Fibroblast of skin of right biceps (primary cell): ENCODE data around the gene SETBP1.
A peak's percentile ranks its signal among the peaks of the same experiment; 100 is the strongest.

Source experiments
- DNase-seq: peaks from one replicate; pipeline ENCODE4 v3.0.0-alpha.2; 2013

Gene SETBP1

DNA sequence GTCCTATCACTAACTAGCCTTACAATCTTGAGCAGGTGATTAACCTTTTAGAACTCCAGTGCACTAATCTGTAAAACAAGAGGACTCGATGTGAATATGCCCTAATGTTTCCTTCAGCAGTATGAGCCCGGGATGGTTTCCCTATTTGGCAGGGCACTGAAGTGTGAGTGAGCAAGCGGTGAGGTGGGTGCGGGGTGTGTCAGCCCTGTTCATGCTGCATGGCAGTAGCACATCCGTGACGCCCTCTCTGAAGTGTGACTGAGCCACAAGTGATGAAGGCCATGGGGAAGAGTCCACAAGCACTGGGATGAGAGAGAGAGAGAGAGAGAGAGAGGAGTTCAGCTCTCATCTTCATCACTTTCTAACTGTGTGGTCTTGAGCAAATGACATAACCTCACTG, 168.7 kb downstream of the SETBP1 start:
- no peak for DNase-seq

DNA sequence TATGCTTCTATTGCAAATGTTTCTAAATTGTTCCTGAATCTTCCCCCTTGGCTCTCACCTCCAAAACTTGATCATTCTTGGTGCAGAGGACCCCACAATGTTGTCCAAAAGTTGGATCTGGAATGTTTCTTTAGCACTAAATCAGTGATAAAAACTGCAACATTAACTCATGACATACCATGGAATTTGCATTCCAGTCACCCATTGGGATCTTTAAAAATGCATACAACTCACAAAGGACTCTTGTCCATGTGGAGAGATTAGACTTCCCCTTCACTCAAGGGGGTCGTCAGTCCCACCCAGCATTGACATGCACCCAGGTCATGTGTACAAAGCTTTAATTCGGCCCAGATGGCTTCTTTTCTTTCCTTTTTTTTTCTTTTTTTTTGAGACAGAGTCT, 169.3 kb downstream of the SETBP1 start:
- peak; percentile 64 for DNase-seq

- no peak for DNase-seq
Observed at GRCh38 chr18:44851856-44852621, 171.4 kb downstream of the SETBP1 start.

DNA sequence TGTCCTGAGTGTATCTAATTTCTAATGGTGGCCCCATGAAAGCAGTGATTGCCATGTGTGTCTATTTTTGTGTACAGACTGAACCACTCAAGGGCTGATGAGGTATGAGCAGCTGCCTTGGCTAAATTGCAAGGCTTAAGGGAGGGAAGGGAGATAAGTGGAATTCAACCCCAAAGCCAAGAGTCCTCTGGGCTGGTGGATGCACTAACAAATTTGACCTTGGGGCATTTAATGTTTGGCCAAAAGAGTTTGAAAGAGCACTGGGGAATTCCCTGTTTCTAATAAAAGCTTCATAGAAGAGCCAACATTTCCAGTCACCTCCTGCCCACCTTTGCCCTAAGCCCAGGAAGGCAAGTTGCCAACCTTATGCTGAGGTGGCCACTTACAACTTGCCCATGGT, 172.1 kb downstream of the SETBP1 start:
- no peak for DNase-seq

DNA sequence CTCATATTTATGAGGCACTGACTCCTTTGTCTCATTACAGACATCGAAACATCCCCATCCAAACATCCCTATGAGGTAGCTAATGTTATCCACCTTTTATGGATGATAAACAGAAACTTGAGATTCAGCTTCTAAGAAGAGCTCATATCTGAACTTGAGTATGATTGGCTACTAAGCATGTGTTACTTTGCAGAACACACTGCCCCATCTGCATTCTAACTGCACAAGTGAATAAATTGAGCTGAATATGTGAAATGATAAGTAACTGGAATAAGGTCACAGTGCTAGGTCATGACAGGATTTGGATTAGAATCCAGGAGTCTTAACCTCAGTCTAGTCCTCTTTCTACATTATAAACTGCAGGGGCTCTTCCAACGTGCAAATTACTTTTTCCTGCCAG, 172.7 kb downstream of the SETBP1 start:
- no peak for DNase-seq

GRCh38 chr18:44855681-44856080, 175.0 kb downstream of the SETBP1 start:
- DNase-seq, result no peak

DNA sequence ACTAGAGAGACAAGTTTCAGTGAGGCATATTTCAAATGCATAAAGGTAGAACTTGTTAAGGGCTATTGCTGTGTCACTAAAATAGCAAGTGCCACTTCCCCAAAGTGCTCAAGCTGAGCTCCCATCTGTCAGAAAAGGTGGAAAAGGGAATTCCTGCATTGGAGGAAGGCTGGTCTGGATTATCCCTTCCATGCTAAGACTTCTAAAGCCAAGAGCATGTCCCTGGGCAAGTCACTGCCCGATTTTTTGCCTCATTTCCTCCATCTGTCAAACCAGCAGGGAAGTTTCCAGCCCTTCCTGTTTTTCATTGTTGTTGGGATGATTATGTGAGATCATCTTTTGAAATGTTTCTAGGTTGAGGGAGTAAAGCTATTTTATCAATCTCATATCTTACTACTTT, 175.5 kb downstream of the SETBP1 start:
- no peak for DNase-seq

DNA sequence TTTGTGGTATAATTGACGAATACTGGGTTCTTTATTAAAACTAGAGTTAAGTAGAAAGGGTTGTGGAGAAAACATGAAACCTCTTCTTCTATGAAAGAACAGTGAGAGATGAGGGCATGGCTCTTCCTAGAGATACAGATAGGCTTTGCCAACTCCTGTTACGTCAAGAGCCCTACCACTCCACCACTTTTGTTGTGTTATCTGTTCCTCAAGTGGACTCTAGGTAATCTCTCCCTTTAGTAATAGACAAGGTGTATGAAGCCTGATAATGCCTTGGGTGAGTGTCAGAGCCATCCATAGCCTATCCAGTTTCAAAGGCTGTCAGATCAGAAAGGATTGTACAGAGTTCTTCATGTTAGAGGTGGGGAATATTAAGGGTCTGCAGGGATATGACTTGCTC, 176.4 kb downstream of the SETBP1 start:
- no peak for DNase-seq

GRCh38 chr18:44857744-44858491, 177.2 kb downstream of the SETBP1 start:
- DNase-seq, result no peak

DNA sequence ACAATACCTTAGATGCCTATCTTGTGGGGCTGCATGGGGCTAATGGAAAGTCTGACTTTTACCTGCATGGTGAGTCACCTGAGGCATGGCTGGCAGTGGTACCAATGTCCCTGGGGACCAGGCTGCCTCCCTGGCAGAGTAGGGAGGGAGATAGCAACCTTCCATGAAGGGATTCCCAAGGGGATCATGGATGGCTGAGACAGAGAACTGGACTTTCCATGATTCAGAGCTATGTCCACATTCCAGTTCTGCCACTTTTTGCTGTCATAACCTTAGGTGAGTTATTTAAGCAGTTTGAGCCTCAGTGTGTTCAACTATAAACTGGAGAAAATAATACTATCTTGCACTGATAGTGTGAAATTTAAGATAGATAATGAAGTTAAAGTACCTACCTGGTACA, 178.6 kb downstream of the SETBP1 start:
- DNase-seq, result peak; percentile 11

DNA sequence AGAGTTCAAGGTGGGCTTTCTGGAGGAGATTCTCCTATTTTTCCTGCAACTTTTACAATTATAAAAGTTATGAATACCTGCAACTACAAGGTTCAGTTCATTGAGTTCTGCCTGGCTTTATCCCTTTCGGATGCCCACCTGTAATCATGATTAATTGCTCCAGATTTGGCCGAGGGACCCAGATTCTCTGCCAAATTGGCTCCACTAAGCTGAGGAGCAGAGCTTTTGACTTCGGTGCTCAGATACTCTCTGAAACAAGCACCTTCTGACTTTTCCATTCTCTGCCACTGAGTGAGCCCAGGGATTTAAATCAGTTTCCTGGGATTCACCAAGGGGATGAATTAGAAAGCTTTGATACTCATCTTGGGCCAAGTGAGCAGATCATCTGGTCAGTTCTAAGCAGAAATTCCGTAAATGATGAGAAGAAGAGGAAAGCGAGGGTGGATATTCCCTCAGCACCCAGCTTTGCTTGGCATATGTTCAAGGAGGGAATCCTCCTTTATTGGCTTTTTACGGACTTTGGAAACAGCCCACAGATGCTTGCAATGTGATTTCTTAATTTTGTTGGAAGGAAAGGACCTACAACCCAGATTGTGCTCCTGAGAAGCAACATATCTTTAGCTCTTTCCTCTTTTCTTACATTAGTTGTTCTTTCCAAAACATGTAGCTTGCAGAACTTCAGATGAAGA, 179.2 kb downstream of the SETBP1 start:
- DNase-seq, result no peak

- no peak for DNase-seq
Observed at GRCh38 chr18:44862112-44862511, 181.4 kb downstream of the SETBP1 start.

- no peak for DNase-seq
Observed at GRCh38 chr18:44866103-44866502, 185.4 kb downstream of the SETBP1 start.

- DNase-seq, result no peak
Observed at GRCh38 chr18:44869533-44869932, 188.8 kb downstream of the SETBP1 start.

DNA sequence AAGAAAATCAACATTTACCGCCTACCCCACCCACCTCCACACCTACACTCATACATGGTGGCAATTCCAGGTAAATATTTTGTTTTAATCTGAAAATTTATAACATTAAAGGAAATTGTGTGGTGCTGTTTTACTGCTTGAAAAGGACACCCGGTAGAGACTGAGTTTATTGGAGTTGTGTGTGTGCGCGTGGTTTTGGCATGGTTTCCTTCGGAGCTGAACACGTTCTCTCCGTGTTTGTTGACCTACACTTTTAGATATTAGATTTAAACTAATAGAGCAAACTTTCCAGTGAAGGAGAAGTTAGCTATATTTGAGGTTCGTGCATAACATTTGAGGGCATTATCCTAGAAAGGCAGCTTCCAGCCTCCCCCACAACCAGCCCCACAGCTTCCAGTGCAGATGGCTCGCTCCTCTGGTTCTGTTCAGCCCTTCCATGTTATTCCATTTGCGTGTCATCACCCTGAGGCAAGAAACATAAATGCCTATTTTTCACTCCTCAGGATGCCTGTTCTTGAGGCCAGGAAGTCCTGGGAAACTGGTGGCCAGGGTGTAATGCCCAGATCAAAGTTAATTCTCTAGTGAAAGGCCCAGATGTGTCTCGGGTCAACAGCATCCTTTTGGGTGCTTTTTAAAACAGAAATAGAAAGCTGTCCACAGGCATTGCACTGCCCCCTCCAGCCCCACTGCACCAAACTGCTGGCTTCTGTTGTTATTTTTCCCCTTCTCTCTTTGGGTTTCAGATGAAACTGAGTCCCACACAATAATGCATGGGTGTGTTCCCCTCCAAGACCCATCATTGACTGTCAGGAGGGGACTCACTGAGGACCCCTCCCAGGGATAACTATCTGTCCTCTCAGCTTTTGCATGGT, 190.2 kb downstream of the SETBP1 start:
- DNase-seq, result no peak

DNA sequence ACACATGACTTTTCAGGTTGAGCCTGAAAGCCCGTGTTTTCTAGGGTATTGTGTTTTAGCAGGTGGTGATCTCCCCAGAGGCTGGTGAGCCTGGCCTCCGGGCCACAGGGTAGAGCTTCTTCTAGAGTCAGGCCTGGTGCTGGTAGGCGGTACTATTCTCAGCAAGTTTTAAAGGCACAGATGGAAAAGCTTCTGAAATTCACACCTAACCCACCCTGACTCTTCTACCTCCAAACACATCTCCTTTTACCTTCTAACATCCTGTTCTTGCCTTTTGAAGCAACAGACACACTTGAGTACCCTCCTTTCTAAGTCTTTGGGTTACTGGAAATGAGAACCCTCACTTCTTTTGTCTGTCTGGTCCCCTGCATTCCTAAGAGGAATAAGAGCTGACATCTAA, 191.1 kb downstream of the SETBP1 start:
- DNase-seq, result no peak

DNA sequence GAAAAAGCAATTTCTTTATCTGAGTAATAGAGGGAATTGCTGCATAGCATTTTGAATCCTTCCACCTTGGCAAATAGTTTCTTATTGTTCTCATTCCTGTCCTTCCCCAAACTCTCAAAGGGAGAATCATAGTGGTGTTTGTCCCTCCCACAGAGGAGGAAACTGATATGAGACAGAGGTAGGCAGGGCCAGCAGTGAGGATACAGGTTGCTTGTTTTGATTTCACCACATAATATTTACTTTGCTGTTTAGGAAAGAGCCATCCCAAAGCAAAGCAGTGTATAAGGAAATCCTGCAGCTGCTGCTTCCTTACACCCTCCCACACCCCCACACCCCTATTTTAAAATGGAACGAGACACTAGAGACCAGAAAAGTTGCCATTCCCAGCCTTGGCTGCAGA, 195.3 kb downstream of the SETBP1 start:
- DNase-seq, result no peak

- no peak for DNase-seq
Observed at GRCh38 chr18:44876755-44877154, 196.1 kb downstream of the SETBP1 start.

DNA sequence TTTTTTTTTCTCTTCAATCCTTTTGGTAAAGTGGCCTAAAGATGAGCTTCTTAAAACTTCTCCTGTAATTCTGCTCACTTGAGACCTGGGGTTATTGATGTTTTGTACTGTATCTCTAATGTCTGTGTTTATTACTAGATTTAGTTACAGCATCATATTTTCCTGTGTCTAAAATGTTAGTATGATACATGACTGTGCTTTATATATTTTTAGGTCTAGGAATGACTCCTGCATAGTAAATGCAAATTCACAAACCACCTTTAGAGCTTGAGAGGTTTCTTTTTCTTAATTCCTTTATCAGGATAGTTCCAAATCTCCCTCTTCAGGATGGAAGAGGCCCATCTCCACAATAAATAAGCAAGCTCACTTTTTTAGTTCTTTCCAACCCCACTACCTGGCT, 197.6 kb downstream of the SETBP1 start:
- DNase-seq, result no peak

DNA sequence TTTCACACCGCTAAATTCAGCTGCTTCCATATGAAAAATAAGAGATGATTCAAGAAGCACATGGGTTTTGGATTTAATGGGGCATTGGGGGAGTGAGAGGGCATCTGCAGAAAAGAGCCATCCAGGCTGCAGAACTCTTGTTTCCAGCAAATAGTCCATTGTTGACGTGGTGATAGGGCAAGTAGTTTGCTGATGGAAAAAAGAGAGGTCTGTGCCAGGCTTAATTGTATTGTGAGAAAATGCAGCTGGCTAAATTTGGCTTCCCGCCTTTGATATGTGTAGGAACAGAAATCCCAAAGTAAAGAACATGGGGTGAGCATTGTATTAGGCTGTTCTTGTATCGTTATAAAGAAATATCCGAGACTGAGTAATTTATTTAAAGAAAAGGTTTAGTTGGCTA, 199.5 kb downstream of the SETBP1 start:
- DNase-seq, result no peak

DNA sequence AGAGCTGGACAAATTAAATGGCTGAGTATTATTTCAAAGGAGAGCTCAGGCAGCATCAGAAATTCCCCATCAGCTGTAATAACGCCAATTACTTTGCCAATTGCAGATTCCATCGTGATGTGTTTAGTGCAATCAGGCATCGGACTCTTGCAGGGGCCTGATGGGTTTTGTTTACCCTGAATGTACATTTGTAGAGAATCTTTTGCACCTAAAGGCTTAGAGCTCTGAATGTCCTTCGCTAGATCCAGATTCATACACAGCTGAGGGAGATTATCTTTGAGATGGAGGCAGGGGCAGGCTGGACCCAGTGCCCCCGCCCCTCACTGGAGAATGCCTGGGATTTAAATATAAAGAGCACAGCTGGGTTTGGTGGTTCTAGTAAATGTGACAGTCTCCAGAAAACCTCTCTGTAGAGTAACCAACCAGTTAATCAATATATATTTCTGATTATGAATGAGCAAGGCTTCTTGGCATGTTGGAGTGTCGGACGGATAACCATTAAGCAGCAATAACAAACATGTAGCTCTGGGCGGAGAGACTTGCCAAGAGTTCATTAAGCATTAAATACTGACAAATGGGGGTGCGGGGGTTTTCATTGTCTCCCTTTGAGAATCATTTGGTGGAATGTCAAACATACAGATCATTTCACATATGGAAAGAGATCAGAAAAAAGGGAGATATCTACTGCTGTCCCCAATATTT, 200.9 kb downstream of the SETBP1 start:
- no peak for DNase-seq

GRCh38 chr18:44882163-44882868, 201.6 kb downstream of the SETBP1 start:
- DNase-seq, result no peak
